Activated naive CD8-positive, alpha-beta T cell treated with anti-CD3 and anti-CD28 coated beads, Interleukin-2, amount 50 U/mL, for 24 hours (primary cell): ENCODE data around the gene FBXL12.
"Not testable (repeated sequence)": the region's sequence is repeated elsewhere in the genome, so short reads cannot be mapped to it uniquely, and the experiment has no call there.

Source experiments
- ATAC-seq: fragments of 150-1000 bp; cut with Tn5 transposase; one replicate; pipeline ENCODE4 v1.10.0; 2021
- DNase-seq: peaks from one replicate; pipeline ENCODE4 v3.0.0; 2021
- H3K27ac Mint-ChIP-seq: one replicate; pipeline ENCODE4 v1.8.0; 2021; ENCODE audit warnings: mild to moderate bottlenecking, mixed read lengths
- H3K27me3 Mint-ChIP-seq: one replicate; pipeline ENCODE4 v1.8.0; 2021; ENCODE audit warnings: mixed read lengths
- H3K36me3 Mint-ChIP-seq: one replicate; pipeline ENCODE4 v1.8.0; 2021; ENCODE audit warnings: low read depth, mixed read lengths
- H3K4me1 Mint-ChIP-seq: one replicate; pipeline ENCODE4 v1.8.0; 2021; ENCODE audit warnings: mixed read lengths
- H3K4me3 Mint-ChIP-seq: one replicate; pipeline ENCODE4 v1.8.0; 2021; ENCODE audit warnings: mild to moderate bottlenecking, moderate library complexity, mixed read lengths
- H3K9me3 Mint-ChIP-seq: one replicate; pipeline ENCODE4 v1.8.0; 2021; ENCODE audit warnings: mixed read lengths

FBXL12 gene

DNA sequence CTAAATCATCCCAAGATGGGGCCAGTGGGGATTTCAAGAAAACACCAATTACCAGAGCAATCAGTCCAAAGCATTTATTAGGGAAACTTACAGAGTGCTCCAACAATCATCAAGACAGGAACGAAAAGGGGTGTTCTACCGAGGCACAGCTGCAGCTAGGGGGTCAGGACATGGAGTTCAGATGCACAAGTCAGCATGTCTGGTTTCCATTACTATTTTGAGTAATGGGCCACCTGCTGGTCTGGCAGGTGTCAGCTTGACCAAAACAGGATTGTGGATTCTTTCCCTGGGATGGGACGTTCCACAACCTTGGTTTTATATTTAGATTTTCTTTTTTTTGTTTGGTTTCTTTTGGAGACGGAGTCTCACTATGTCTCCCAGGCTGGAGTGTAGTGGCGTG is 4.9 kb upstream of the FBXL12 start:
- peaks cover 29% of the 10 kb centered on the region for H3K4me1 Mint-ChIP-seq
- no peaks in the 10 kb centered on the region for H3K9me3 Mint-ChIP-seq
- H3K27ac Mint-ChIP-seq = no peak overlapping the region
- H3K27me3 Mint-ChIP-seq = no peaks in the 10 kb centered on the region
- no peak for ATAC-seq
- H3K4me3 Mint-ChIP-seq = no peak overlapping the region
- peaks cover 14% of the 10 kb centered on the region for H3K36me3 Mint-ChIP-seq
- no peak for DNase-seq

GRCh38 chr19:9820034-9820433 is 1.2 kb upstream of the FBXL12 start:
- not testable (repeated sequence) for DNase-seq, H3K9me3 Mint-ChIP-seq, ATAC-seq, H3K27me3 Mint-ChIP-seq, H3K27ac Mint-ChIP-seq
- Mint-ChIP-seq H3K4me3 (peak overlapping the region; percentile 88), H3K36me3 (peaks cover 20% of the 10 kb centered on the region), H3K4me1 (peaks cover 29% of the 10 kb centered on the region)

DNA sequence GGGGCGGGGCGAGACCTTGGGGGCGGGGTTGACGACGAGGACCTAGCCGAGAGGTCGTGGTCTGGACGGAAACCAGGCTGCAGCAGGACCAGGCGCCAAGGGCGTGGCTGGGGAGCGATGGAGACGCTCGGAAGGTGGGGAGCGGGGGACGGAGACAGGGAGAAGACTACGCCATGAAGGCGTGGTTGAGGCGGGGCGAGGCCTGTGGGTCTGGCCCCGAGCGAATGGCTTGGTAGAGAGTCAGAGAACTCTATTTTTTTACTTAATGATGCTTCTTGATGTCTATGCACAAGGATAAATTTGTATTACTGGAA is 674 bp upstream of the FBXL12 start:
- peaks cover 29% of the 10 kb centered on the region for H3K4me1 Mint-ChIP-seq
- H3K27ac Mint-ChIP-seq = peak overlapping the region; percentile 88
- DNase-seq (no peak), ATAC-seq (no peak)
- peaks cover 24% of the 10 kb centered on the region for H3K36me3 Mint-ChIP-seq
- H3K4me3 Mint-ChIP-seq = peak overlapping the region; percentile 88
- H3K27me3 Mint-ChIP-seq = no peaks in the 10 kb centered on the region
- peaks cover 6% of the 10 kb centered on the region for H3K9me3 Mint-ChIP-seq

DNA sequence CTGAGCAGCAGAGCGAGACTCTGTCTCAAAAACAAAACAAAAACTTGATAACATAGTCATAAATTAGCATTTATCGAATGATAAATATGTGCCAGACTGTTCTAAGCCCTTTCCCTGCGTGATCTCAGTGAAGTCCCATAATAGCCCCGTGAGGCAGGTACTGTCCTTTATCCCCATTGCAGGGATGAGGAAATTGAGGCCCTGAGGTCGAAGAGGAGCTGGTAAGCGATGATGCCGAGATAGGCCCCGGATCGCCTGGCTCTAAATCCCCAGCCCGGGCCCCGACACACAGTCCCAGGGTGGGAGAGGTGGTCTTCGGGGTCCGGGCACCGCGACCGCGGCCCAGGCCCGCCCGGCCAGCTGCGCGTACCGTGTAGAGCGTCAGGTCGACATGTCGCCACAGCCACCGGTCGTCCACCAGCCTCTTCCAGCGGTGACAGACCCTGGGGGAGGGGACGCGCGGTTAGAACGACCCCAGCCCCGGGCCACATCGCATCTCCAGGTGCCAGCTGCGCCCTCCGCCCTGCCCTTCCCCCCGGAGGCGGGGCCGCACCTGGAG is 625 bp downstream of the FBXL12 start:
- Mint-ChIP-seq H3K4me1 (peaks cover 30% of the 10 kb centered on the region), H3K27me3 (no peaks in the 10 kb centered on the region), H3K27ac (peak overlapping the region; percentile 88), H3K36me3 (peaks cover 27% of the 10 kb centered on the region), H3K4me3 (peak overlapping the region; percentile 88), H3K9me3 (peaks cover 6% of the 10 kb centered on the region)
- ATAC-seq = no peak
- DNase-seq = no peak

DNA sequence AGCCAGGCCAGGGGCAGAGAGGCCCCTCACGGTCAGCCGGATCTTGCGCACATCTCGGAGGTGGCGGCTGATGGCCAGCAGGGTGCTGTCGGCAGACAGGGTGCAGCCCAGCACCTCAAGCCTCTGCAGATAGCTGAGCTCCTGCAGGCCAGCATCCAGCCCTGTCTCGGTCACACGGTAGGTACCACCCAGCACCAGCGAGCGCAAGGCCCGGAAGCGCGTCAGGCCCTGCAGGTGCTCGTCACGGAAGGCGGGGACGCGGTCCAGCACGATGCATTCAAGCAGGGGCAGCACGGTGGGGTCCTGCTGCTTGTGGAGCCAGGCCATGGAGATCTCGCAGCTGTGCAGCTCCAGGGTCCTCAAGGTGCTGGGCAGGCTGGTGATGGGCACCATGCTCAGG is 7.7 kb downstream of the FBXL12 start:
- no peak overlapping the region for H3K27ac Mint-ChIP-seq

GRCh38 chr19:9808855-9809824 is 9.7 kb downstream of the FBXL12 start:
- peaks cover 20% of the 10 kb centered on the region for H3K36me3 Mint-ChIP-seq
- no peaks in the 10 kb centered on the region for H3K27me3 Mint-ChIP-seq
- ATAC-seq (no peak), DNase-seq (no peak)
- no peaks in the 10 kb centered on the region for H3K9me3 Mint-ChIP-seq
- H3K27ac Mint-ChIP-seq = peak overlapping the region; percentile 75
- peaks cover 22% of the 10 kb centered on the region for H3K4me1 Mint-ChIP-seq
- no peak overlapping the region for H3K4me3 Mint-ChIP-seq

More for the DNA sequence above, 7.7 kb downstream of the FBXL12 start:
- peaks cover 34% of the 10 kb centered on the region for H3K36me3 Mint-ChIP-seq
- H3K4me3 Mint-ChIP-seq = no peak overlapping the region
- DNase-seq = no peak
- peaks cover 22% of the 10 kb centered on the region for H3K4me1 Mint-ChIP-seq
- peaks cover under 1% of the 10 kb centered on the region for H3K9me3 Mint-ChIP-seq
- no peaks in the 10 kb centered on the region for H3K27me3 Mint-ChIP-seq
- no peak for ATAC-seq

GRCh38 chr19:9806803-9807202 is 12.1 kb downstream of the FBXL12 start:
- H3K4me3 Mint-ChIP-seq = no peak overlapping the region
- H3K36me3 Mint-ChIP-seq = peaks cover 15% of the 10 kb centered on the region
- no peak overlapping the region for H3K27ac Mint-ChIP-seq
- no peaks in the 10 kb centered on the region for H3K9me3 Mint-ChIP-seq
- ATAC-seq (no peak), DNase-seq (no peak)
- no peaks in the 10 kb centered on the region for H3K27me3 Mint-ChIP-seq
- H3K4me1 Mint-ChIP-seq = peaks cover 20% of the 10 kb centered on the region

DNA sequence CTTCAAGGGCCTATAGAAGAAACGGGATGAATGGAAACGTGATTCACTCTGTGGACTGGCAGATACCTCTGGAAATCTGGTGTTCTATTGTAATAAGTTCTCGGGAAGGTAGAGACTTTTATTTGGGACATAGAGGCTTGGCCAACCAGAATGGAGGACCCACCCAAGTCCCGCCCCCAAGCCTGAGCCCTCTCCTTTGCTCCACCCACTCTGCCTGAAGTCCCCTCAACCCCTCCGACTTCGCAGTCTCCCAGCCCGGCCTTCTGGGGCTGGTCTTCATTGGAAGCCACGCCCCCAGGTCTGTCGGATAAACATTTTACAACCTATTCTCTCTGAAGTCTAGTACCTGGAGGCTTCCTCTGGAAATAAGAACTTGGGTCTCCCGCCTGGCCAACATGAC is 16.9 kb downstream of the FBXL12 start:
- no peak for ATAC-seq
- H3K27me3 Mint-ChIP-seq = no peaks in the 10 kb centered on the region
- no peak for DNase-seq
- H3K4me1 Mint-ChIP-seq = peaks cover 4% of the 10 kb centered on the region
- H3K9me3 Mint-ChIP-seq = no peaks in the 10 kb centered on the region
- no peaks in the 10 kb centered on the region for H3K36me3 Mint-ChIP-seq
- no peak overlapping the region for H3K4me3 Mint-ChIP-seq
- no peak overlapping the region for H3K27ac Mint-ChIP-seq

DNA sequence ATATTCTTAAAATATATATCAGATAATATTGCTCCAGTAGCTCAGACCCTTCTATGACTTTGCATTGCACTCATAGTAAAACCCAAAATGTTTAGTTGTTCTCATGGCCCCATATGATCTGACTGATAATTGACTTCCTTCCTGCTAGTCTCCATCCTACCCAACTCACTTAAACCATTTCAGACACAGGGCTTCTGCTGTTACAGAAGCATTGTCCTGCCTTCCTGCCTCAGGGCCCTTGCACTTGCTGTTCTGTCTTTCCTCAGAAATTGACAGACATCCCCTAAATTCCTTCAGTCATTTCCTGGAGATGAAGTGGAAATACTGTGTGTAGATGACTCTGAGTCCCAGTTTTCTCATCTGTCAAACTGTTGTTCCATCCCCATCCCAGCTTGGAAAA is 19.7 kb downstream of the FBXL12 start:
- Mint-ChIP-seq H3K4me1 (peaks cover 11% of the 10 kb centered on the region), H3K4me3 (no peak overlapping the region), H3K9me3 (no peaks in the 10 kb centered on the region), H3K36me3 (no peaks in the 10 kb centered on the region), H3K27me3 (no peaks in the 10 kb centered on the region), H3K27ac (no peak overlapping the region)
- DNase-seq = no peak
- ATAC-seq = no peak

- H3K27ac Mint-ChIP-seq = no peak overlapping the region
- H3K9me3 Mint-ChIP-seq = no peaks in the 10 kb centered on the region
- peaks cover 17% of the 10 kb centered on the region for H3K4me1 Mint-ChIP-seq
- ATAC-seq = no peak
- no peak overlapping the region for H3K4me3 Mint-ChIP-seq
- DNase-seq = no peak
- no peaks in the 10 kb centered on the region for H3K36me3 Mint-ChIP-seq
- H3K27me3 Mint-ChIP-seq = no peaks in the 10 kb centered on the region
These were observed 21.0 kb downstream of the FBXL12 start for GRCh38 chr19:9797871-9798270.

GRCh38 chr19:9796113-9796773 is 22.6 kb downstream of the FBXL12 start:
- H3K36me3 Mint-ChIP-seq = no peaks in the 10 kb centered on the region
- no peak overlapping the region for H3K4me3 Mint-ChIP-seq
- no peak overlapping the region for H3K27ac Mint-ChIP-seq
- ATAC-seq = peak; percentile 60
- peak; percentile 79 for DNase-seq
- H3K9me3 Mint-ChIP-seq = no peaks in the 10 kb centered on the region
- H3K27me3 Mint-ChIP-seq = no peaks in the 10 kb centered on the region
- peaks cover 21% of the 10 kb centered on the region for H3K4me1 Mint-ChIP-seq

- no peaks in the 10 kb centered on the region for H3K27me3 Mint-ChIP-seq
- ATAC-seq (peak; percentile 26), DNase-seq (peak; percentile 66)
- peak overlapping the region; percentile 82 for H3K4me3 Mint-ChIP-seq
- no peaks in the 10 kb centered on the region for H3K9me3 Mint-ChIP-seq
- H3K4me1 Mint-ChIP-seq = peaks cover 32% of the 10 kb centered on the region
- H3K36me3 Mint-ChIP-seq = no peaks in the 10 kb centered on the region
- peak overlapping the region; percentile 71 for H3K27ac Mint-ChIP-seq
These were observed 25.7 kb downstream of the FBXL12 start for GRCh38 chr19:9793071-9793591.

DNA sequence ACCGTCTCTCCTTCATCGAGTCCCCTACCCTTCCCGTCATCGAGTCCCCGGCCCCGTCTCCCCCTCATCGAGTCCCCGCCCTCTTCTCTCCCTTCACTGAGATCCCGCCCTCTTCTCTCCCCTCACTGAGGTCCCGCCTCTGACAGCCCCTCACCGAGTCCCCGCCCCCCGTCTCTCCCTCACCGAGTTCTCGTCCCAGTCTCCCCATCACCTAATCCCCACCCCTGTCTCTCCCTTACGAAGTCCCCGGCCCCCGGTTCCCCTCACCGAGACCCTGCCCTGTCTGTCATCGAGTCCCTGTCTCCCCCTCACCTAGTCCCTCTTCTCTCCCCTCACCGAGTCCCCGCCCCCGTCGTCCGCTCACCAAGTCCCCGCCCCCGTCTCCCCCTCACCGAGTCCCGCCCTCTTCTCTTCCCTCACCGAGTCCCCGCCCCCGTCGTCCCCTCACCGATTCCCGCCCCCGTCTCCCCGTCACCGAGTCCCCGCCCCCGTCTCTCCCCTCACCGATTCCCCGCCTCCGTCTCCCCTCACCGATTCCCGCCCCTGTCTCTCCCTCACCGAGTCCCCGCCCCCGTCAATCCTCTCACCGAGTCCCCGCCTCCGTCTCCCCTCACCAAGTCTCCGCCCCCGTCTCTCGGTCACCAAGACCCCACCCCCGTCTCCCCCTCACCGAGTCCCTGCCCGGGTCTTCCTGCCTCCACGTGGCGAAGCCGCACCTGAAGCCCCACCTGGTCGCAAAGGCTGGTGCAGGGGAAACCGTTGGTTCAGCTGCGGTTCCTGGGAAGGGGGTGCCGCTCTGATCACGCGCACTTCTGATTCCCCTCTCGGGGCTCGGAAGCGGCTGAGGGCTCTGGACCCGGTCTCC is 26.4 kb downstream of the FBXL12 start:
- H3K27me3 Mint-ChIP-seq = no peaks in the 10 kb centered on the region

More for the DNA sequence above, 26.4 kb downstream of the FBXL12 start:
- Mint-ChIP-seq H3K36me3 (no peaks in the 10 kb centered on the region), H3K4me1 (peaks cover 32% of the 10 kb centered on the region), H3K4me3 (peak overlapping the region; percentile 82), H3K27ac (peak overlapping the region; percentile 75), H3K9me3 (no peaks in the 10 kb centered on the region)
- peak; percentile 91 for DNase-seq
- ATAC-seq = peak; percentile 68
